ENCODE data around the gene GPR32.

- TF ChIP-seq CTCF (IDR thresholded peaks at IDR 0.05; ENCODE audit: insufficient read depth, low read length, poor library complexity, severe bottlenecking): peak; percentile 22
- no peak for TF ChIP-seq EZH2phosphoT487 (conservative IDR thresholded peaks at IDR 0.05; ENCODE audit: low read length)
Observed at GRCh38 chr19:50794876-50795663, 24.8 kb downstream of the GPR32 start.
